AG08395 (cell line): ENCODE measurements around the gene MAPKAPK2.
A peak's percentile ranks its signal among the peaks of the same experiment; 100 is the strongest.

Source experiments
- DNase-seq: peaks from one replicate; pipeline ENCODE4 v3.0.0; 2012; ENCODE audit warnings: mixed read lengths, low spot score

The MAPKAPK2 gene

DNA sequence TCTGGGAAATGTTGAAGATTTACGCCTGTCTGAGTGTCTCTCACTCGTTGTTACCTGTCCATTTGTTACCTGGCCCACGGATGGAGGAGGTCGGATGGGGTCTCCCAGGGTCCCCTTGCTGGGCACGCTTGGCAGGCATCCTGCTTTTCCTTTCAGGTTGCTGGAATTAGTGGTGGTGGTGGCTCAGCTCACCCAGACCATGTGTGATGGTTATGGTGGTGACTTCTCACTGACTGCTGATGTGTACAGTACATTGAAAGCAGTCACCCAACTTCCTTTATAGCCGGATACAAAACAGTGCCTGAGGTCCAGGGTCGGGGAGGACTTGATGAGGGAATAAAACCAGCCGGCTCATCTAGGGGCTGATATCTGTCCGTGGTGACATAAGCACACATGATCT, 19.5 kb downstream of the MAPKAPK2 start:
- DNase-seq, result no peak

DNA sequence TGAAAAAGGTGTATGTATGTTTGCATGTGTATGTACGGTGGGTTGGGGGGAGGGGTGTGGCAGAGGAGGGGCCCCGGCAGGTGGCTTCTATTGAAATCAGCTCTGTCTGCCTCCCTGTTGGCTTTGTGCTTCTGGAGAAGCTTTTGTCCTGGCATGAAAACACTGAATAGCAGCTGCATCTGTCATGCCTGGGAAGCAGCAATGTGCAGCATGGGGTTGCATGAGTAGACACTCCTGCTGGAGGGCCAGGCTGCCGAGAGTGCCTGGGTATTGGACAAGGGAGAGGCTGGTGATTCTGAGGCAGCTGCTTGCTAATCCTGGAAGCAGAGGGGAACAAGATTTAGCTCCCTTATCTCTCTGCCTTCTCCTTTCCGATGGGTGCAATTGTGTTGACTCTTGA, 20.5 kb downstream of the MAPKAPK2 start:
- peak; percentile 93 for DNase-seq

- DNase-seq, result no peak
Observed at GRCh38 chr1:206705726-206706297, 21.1 kb downstream of the MAPKAPK2 start.

- peak; percentile 94 for DNase-seq
Observed at GRCh38 chr1:206706298-206706791, 21.6 kb downstream of the MAPKAPK2 start.

DNA sequence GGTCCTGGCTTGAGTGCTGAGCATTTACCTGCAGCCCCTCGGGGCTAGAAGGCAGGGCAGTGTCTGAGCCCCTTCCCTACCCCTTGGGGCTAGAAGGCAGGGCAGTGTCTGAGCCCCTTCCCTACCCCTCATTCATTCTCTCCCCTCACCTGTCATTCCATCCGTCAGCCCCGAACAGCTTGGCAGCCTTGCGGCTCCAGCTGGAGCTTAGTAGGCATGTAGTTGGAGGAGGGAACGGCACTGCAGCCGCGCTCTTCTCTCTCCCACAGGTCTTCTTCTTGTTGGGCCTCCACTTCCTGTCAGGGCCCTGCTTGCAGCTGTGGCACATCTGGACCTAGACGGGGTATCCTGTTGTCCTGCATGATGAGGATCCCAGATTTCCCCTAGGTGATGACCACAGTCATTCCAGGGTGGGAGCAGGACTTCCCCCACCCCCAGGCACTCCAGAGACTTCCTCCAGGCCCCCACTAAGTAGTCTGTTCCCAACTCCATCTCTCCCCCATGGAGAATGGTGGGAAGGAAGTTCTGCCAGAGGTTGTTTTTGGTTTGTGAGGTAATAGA, 22.2 kb downstream of the MAPKAPK2 start:
- DNase-seq, result no peak

- DNase-seq, result no peak
Observed at GRCh38 chr1:206708058-206708457, 23.4 kb downstream of the MAPKAPK2 start.

GRCh38 chr1:206708882-206709281, 24.2 kb downstream of the MAPKAPK2 start:
- DNase-seq, result no peak

GRCh38 chr1:206709322-206709721, 24.6 kb downstream of the MAPKAPK2 start:
- no peak for DNase-seq

- no peak for DNase-seq
Observed at GRCh38 chr1:206709772-206710459, 25.2 kb downstream of the MAPKAPK2 start.

- no peak for DNase-seq
Observed at GRCh38 chr1:206710460-206710823, 25.7 kb downstream of the MAPKAPK2 start.

GRCh38 chr1:206713070-206713469, 28.4 kb downstream of the MAPKAPK2 start:
- DNase-seq, result no peak

DNA sequence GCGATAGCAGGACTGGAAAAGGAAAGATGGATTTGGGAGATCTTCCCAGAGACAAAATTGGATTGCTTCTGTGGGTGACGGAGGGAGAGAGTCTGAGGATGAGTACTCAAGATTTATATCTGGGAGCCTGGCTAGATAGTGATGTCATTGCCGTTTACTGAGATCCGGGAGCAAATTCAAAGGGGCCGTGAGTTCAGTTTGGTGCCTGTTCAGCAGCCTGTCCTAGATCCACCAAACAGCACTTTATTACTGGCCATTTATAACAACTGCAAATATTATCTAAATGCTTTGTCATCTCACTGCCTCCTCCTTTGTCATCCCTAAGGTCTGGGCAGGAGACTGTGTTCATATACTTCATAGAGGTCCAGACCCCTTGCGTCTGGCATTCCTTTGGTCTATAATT, 29.2 kb downstream of the MAPKAPK2 start:
- no peak for DNase-seq

DNA sequence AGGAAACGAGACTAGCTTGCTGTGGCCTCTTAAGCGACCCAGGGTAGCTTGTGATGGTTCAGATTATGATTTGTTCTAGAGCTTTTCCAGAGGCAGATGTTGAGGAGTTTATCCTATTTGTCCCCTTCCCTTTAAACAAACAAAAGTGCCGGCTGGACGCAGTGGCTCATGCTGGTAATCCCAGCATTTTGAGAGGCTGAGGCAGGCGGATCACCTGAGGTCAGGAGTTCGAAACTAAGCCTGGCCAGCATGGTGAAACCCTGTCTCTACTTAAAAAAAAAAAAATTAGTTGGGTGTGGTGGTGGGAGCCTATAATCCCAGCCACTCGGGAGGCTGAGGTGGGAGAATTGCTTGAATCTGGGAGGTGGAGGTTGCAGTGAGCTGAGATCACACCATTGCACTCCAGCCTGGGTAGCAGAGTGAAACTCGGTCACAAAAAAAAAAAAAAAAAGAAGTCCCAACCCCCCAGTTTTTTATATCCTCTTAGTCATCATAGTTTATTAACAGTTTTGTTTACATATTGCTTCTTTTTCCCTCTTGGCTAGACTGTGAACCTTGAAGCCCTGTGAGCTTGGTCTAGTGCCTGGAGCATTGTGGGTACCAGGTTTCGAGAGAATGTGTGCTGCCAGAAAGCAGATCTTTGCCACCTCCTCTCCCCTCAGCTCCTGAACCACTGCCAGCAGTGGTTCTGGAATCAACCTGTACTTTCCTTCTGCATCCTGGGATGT, 29.8 kb downstream of the MAPKAPK2 start:
- peak; percentile 51 for DNase-seq

DNA sequence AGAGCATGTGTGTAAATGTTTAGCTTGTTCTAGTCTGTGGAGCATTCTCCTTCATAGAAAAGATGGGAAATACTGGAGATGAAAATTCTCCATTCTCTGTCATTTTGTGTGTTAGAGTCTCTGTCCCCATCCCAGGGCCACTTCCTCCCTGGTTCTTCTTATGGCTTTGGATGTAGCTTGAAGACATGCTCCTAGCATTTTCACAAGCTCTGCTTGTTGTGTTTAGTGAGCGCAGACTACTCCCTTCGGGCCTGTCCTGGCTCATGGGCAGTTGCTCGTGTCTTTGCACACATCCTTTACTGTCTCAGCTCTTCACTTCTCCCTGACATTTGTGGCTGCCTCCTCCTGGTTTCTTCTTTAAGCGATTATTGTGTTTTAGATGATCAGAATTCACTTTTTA, 30.4 kb downstream of the MAPKAPK2 start:
- no peak for DNase-seq

DNA sequence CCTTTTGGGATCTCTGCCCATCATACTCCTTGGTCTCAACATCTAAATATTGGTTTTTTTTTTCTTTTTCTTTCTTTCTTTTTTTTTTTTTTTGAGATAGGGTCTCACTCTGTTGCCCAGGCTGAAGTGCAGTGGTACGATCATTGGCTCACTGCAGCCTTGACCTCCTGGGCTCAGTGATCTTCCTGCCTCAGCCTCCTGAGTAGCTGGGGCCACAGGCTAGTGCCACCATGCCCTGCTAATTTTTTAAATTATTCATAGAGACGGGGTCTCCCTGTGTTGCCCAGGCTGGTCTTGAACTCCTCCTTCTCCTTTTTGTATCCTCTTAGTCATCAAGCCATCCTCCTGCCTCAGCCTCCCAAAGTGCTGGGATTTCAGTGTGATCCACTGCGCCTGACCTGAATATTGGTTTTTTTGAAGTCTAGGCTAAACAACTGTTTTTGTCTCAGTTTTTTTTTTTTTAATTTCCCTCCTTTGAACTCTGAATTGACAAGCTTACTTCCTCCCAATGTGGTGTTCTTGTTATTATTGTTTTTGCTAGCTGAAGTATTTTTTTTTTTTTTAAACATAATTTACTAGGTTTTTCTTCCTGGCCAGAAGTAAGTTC, 30.9 kb downstream of the MAPKAPK2 start:
- no peak for DNase-seq

DNA sequence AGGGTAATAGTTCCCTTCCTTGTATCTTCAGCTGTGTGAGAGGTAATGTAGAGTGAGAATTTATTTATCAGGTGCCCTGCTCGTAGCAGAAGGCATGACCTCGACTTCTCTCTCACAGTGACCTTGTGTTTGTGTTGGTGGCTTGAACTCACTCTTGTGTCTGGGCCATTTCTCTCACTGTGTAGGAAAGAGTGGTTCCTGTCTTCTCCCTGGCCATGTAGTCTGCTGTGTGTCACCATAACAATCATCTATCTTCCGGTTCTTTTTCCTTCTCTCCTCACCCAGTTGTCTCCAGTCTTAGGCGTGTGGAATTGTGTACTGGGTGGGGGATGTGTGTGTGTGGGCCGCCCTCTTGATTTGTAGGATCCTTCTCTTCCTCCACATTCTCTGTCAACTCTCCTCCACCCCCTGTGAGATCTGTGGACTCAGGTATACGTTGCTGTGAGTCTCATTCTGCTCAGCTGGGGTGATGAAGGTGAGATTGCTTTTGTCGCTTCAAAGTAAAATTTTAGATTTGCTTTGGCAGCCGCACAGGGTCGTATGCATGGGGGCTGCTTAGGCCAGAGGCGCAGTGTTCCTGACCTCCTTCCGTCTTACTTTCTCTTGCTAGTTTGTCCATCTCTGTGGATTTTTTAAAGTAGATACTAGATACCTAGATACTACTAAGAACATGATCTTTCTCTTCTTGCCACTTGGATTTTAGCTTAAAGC, 31.6 kb downstream of the MAPKAPK2 start:
- no peak for DNase-seq

- no peak for DNase-seq
Observed at GRCh38 chr1:206716870-206717673, 32.4 kb downstream of the MAPKAPK2 start.

DNA sequence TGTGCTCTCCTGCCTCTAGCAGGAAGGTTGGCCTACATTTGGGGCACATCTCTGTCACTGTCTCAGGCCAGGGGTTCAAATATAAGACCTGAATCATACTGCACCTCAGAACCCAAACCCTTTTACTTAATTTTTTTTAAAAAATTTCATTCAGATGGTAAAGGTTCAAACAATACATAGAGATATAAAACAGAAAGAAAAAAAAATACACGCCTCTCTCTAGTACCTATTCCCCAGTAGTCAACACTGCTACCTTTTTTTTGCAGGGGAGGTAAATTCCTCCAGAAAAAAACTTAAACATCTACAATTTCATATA, 32.9 kb downstream of the MAPKAPK2 start:
- DNase-seq, result no peak

- DNase-seq, result no peak
Observed at GRCh38 chr1:206719169-206719839, 34.6 kb downstream of the MAPKAPK2 start.

GRCh38 chr1:206721454-206721853, 36.7 kb downstream of the MAPKAPK2 start:
- DNase-seq, result no peak
